ENCODE measurements around the gene ZFAND2A.

DNA sequence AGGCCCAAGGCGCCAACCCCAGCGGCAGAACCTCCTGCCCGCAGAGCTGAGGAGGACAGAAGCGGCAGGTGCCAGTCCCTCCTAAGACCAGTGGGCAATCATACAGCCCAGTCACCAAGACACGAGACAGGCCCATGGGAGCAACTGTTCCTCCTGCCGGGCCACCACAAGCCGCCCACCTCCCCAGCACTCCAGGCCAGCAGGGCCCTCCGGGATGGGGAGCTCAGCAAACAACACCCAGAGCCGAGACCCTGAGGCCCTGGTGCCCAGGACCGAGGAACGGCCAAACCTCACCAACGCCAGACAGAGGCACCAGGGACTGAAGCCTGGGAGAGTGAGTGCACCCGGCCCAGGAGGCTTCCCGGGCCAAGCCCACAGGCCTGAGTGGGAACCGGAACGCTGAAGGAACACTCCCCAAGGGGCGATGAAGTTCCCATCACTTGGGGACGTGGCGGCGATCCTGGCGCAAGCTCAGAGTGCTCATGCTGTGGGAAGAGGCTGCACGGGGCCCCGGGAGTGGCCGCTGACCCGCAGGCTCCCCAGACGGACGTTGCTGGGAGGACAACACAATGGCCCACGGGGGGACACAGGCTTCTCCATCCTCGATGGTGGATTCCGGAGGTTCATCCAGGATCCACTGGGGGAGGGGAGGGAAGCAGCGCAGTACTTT lies 37.0 kb downstream of the ZFAND2A start:
- TF ChIP-seq CTCF (IDR thresholded peaks at IDR 0.05) = no peak
- TF ChIP-seq POLR2A (IDR thresholded peaks at IDR 0.05) = no peak

All from heart left ventricle (tissue), 13 donors.